Measurements from ENCODE around the gene ZFYVE1. TPM values are rescaled to one million over a fixed set of nuclear protein-coding genes. Genes with fewer than 3 reads are reported as not detected.

The ZFYVE1 gene
- total RNA-seq, 1 experiment from 2014 or later = 14.2 TPM

- no peak overlapping the region for H3K18ac ChIP-seq (ENCODE audit: insufficient read length, low read depth, low read length)
- no peak overlapping the region for H2BK120ac ChIP-seq (ENCODE audit: low read depth, low read length, poor library complexity, severe bottlenecking)
- Mint-ChIP-seq H3K4me3 (no peak overlapping the region), H3K27ac (peak overlapping the region in 1 of 3 experiments; percentile 23; a peak in 2 of 7 replicates), H3K27me3 (ENCODE audit: low read depth) (no peaks in the 10 kb centered on the region), H3K4me1 (peaks cover under 1 to 6% of the 10 kb centered on the region in 2 experiments), H3K9me3 (no peaks in the 10 kb centered on the region), H3K36me3 (ENCODE audit: insufficient read depth in 1 of 3, low read depth in 3 of 3) (peaks cover 5 to 51% (median 24%) of the 10 kb centered on the region in 3 experiments; a peak in 6 of 7 replicates)
- H3K23ac ChIP-seq (ENCODE audit: insufficient read length, low read depth, low read length) = no peak overlapping the region
- no peak overlapping the region for H2BK15ac ChIP-seq (ENCODE audit: low read depth, low read length)
- no peaks in the 10 kb centered on the region; the same call in 1 of the 2 replicates for H3K4me1 ChIP-seq (ENCODE audit: insufficient read depth, low read length)
- H4K91ac ChIP-seq (ENCODE audit: insufficient read length, low read depth, low read length) = no peak overlapping the region
- no peak overlapping the region for H2AK5ac ChIP-seq (ENCODE audit: insufficient read length, low read length)
- no peak overlapping the region for H3K14ac ChIP-seq (ENCODE audit: insufficient read depth, low read length)
- no peak overlapping the region for H3K9ac ChIP-seq (ENCODE audit: extremely low read depth, insufficient read length, low read length)
- H3K9me3 ChIP-seq (ENCODE audit: control insufficient read depth, low read depth, low read length) = no peaks in the 10 kb centered on the region
- no peaks in the 10 kb centered on the region for H3K23me2 ChIP-seq (ENCODE audit: insufficient read length, low read depth, low read length, poor library complexity, severe bottlenecking)
- TF ChIP-seq CTCF (conservative IDR thresholded peaks at IDR 0.05) = no peak
- H3K27ac ChIP-seq (ENCODE audit: insufficient read length, low read depth, low read length) = no peak overlapping the region
- no peaks in the 10 kb centered on the region for H3K79me2 ChIP-seq (ENCODE audit: insufficient read depth, low read length)
- no peak overlapping the region for H4K5ac ChIP-seq (ENCODE audit: insufficient read length, low read depth, low read length)
- no CpG with 5 or more reads among the region's 13 CpGs for whole genome bisulfite sequencing (ENCODE audit: extremely low coverage, insufficient read length, low lambda C conversion rate)
- no peak overlapping the region for H2BK20ac ChIP-seq (ENCODE audit: low read depth, low read length, poor library complexity, severe bottlenecking)
- no peak for DNase-seq
- H3K27me3 ChIP-seq (ENCODE audit: insufficient read depth, low read length) = no peaks in the 10 kb centered on the region
- H3K56ac ChIP-seq (ENCODE audit: insufficient read length, low read depth, low read length) = no peak overlapping the region
- no peak overlapping the region for H4K8ac ChIP-seq (replicated peaks; ENCODE audit: insufficient read length, low read depth, low read length)
- H3T11ph ChIP-seq (ENCODE audit: low read length) = no peak overlapping the region
- no peak overlapping the region for H3K4ac ChIP-seq (ENCODE audit: low read depth, low read length)
- no peak overlapping the region for H2AFZ ChIP-seq (ENCODE audit: low read length)
- H3K79me1 ChIP-seq (ENCODE audit: insufficient read depth, low read depth, low read length, poor library complexity, severe bottlenecking) = no peaks in the 10 kb centered on the region
- H2BK5ac ChIP-seq (ENCODE audit: insufficient read length, low read length) = no peak overlapping the region
- no peaks in the 10 kb centered on the region for H4K20me1 ChIP-seq (ENCODE audit: control insufficient read depth, insufficient read depth, insufficient read length)
- no peak overlapping the region for H3K4me2 ChIP-seq (ENCODE audit: insufficient read depth, insufficient read length, low read length)
- H2BK12ac ChIP-seq (ENCODE audit: insufficient read length, low read depth, low read length) = no peak overlapping the region
These were observed 87.3 kb downstream of the ZFYVE1 start for GRCh38 chr14:72939630-72940029.
